ENCODE results near the gene RALGAPA2. TPM values are rescaled to one million over a fixed set of nuclear protein-coding genes. Genes with fewer than 3 reads are reported as not detected.

RALGAPA2 gene
- total RNA-seq, 1 experiment from 2014 or later = 18.2 TPM

DNA sequence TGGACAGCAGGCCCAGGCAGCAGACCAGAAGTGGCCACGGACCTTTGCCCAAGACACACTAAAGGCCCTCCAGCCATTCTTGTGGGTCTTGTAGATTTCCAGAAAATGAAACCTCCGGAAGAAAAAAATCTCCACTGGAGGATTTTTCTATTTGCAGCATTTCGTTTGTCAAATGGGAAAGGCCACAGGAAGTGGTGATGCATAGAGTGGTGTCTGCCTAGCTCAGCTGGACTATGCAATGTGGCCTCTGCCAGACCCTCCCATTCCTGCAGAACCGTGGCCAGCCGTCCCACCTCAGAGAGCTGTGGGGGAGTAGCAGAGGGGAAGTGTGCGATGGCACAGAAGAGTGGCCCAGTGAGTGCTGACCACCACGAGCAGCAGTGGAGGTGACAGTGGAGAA is 368.5 kb downstream of the RALGAPA2 start:
- Mint-ChIP-seq H3K4me1 (no peaks in the 10 kb centered on the region), H3K9me3 (no peaks in the 10 kb centered on the region), H3K4me3 (no peak overlapping the region), H3K27ac (no peak overlapping the region), H3K36me3 (no peaks in the 10 kb centered on the region), H3K27me3 (ENCODE audit: low read depth) (no peaks in the 10 kb centered on the region)
- ATAC-seq = no peak
- CTCF ChIA-PET = no interaction called here
- POLR2A ChIA-PET = no interaction called here
- TF ChIP-seq, protein P1, sequence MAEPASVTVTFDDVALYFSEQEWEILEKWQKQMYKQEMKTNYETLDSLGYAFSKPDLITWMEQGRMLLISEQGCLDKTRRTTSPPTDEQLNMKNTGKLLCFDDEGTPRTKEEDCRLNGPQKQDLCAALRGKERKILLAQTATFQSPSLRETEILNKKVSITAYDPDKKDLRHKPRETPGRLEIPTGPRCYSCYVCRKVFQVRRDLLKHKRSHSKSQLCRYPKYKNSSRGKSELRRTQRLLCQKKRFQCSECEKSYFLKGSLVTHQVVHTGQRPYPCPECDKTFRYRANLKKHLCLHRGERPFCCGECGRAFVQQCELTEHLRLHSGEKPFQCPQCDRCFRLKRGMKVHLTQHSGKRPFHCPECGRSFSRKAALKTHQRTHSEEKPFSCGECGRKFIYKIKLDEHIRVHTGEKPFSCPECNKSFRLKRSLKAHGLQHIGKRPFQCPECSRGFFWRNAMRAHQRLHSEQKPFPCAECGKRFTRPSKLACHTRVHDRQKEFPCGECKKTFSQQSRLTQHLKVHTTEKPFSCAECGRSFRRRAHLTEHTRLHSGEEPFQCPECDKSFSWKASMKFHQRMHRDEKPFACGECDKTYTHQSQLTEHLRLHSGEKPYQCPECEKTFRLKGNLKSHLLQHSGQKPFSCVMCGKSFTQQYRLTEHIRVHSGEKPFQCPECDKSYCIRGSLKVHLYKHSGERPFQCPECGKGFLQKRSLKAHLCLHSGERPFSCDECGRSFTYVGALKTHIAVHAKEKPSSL (CRISPR knock-in tag; conservative IDR thresholded peaks at IDR 0.05) = no peak
- TF ChIP-seq, protein P2, sequence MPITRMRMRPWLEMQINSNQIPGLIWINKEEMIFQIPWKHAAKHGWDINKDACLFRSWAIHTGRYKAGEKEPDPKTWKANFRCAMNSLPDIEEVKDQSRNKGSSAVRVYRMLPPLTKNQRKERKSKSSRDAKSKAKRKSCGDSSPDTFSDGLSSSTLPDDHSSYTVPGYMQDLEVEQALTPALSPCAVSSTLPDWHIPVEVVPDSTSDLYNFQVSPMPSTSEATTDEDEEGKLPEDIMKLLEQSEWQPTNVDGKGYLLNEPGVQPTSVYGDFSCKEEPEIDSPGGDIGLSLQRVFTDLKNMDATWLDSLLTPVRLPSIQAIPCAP (CRISPR knock-in tag; IDR thresholded peaks at IDR 0.05) = no peak
- TF ChIP-seq TEAD1 (CRISPR knock-in tag; IDR thresholded peaks at IDR 0.05) = no peak
- no peak for TF ChIP-seq CREM (CRISPR knock-in tag; IDR thresholded peaks at IDR 0.05)
- no peak for TF ChIP-seq MXD4 (CRISPR knock-in tag; IDR thresholded peaks at IDR 0.05; ENCODE audit: borderline replicate concordance)
- no peak for TF ChIP-seq GTF2I (CRISPR knock-in tag; conservative IDR thresholded peaks at IDR 0.05)
- TF ChIP-seq, protein P3, sequence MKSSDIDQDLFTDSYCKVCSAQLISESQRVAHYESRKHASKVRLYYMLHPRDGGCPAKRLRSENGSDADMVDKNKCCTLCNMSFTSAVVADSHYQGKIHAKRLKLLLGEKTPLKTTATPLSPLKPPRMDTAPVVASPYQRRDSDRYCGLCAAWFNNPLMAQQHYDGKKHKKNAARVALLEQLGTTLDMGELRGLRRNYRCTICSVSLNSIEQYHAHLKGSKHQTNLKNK (CRISPR knock-in tag; IDR thresholded peaks at IDR 0.05) = no peak
- no peak for TF ChIP-seq TEAD4 (CRISPR knock-in tag; IDR thresholded peaks at IDR 0.05)
- TF ChIP-seq, protein P4, sequence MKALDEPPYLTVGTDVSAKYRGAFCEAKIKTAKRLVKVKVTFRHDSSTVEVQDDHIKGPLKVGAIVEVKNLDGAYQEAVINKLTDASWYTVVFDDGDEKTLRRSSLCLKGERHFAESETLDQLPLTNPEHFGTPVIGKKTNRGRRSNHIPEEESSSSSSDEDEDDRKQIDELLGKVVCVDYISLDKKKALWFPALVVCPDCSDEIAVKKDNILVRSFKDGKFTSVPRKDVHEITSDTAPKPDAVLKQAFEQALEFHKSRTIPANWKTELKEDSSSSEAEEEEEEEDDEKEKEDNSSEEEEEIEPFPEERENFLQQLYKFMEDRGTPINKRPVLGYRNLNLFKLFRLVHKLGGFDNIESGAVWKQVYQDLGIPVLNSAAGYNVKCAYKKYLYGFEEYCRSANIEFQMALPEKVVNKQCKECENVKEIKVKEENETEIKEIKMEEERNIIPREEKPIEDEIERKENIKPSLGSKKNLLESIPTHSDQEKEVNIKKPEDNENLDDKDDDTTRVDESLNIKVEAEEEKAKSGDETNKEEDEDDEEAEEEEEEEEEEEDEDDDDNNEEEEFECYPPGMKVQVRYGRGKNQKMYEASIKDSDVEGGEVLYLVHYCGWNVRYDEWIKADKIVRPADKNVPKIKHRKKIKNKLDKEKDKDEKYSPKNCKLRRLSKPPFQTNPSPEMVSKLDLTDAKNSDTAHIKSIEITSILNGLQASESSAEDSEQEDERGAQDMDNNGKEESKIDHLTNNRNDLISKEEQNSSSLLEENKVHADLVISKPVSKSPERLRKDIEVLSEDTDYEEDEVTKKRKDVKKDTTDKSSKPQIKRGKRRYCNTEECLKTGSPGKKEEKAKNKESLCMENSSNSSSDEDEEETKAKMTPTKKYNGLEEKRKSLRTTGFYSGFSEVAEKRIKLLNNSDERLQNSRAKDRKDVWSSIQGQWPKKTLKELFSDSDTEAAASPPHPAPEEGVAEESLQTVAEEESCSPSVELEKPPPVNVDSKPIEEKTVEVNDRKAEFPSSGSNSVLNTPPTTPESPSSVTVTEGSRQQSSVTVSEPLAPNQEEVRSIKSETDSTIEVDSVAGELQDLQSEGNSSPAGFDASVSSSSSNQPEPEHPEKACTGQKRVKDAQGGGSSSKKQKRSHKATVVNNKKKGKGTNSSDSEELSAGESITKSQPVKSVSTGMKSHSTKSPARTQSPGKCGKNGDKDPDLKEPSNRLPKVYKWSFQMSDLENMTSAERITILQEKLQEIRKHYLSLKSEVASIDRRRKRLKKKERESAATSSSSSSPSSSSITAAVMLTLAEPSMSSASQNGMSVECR (CRISPR knock-in tag; IDR thresholded peaks at IDR 0.05; ENCODE audit: borderline replicate concordance) = no peak
- TF ChIP-seq JUN (CRISPR knock-in tag; IDR thresholded peaks at IDR 0.05) = no peak
- TF ChIP-seq ZNF263 (CRISPR knock-in tag; IDR thresholded peaks at IDR 0.05; ENCODE audit: low read depth) = no peak
- TF ChIP-seq GRHL2 (CRISPR knock-in tag; IDR thresholded peaks at IDR 0.05; ENCODE audit: insufficient replicate concordance, severe bottlenecking) = no peak
- TF ChIP-seq, protein P5, sequence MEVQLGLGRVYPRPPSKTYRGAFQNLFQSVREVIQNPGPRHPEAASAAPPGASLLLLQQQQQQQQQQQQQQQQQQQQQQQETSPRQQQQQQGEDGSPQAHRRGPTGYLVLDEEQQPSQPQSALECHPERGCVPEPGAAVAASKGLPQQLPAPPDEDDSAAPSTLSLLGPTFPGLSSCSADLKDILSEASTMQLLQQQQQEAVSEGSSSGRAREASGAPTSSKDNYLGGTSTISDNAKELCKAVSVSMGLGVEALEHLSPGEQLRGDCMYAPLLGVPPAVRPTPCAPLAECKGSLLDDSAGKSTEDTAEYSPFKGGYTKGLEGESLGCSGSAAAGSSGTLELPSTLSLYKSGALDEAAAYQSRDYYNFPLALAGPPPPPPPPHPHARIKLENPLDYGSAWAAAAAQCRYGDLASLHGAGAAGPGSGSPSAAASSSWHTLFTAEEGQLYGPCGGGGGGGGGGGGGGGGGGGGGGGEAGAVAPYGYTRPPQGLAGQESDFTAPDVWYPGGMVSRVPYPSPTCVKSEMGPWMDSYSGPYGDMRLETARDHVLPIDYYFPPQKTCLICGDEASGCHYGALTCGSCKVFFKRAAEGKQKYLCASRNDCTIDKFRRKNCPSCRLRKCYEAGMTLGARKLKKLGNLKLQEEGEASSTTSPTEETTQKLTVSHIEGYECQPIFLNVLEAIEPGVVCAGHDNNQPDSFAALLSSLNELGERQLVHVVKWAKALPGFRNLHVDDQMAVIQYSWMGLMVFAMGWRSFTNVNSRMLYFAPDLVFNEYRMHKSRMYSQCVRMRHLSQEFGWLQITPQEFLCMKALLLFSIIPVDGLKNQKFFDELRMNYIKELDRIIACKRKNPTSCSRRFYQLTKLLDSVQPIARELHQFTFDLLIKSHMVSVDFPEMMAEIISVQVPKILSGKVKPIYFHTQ (CRISPR knock-in tag; IDR thresholded peaks at IDR 0.05) = no peak
- TF ChIP-seq, protein P6, sequence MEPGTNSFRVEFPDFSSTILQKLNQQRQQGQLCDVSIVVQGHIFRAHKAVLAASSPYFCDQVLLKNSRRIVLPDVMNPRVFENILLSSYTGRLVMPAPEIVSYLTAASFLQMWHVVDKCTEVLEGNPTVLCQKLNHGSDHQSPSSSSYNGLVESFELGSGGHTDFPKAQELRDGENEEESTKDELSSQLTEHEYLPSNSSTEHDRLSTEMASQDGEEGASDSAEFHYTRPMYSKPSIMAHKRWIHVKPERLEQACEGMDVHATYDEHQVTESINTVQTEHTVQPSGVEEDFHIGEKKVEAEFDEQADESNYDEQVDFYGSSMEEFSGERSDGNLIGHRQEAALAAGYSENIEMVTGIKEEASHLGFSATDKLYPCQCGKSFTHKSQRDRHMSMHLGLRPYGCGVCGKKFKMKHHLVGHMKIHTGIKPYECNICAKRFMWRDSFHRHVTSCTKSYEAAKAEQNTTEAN (CRISPR knock-in tag; IDR thresholded peaks at IDR 0.05) = no peak
- TF ChIP-seq, protein P7, sequence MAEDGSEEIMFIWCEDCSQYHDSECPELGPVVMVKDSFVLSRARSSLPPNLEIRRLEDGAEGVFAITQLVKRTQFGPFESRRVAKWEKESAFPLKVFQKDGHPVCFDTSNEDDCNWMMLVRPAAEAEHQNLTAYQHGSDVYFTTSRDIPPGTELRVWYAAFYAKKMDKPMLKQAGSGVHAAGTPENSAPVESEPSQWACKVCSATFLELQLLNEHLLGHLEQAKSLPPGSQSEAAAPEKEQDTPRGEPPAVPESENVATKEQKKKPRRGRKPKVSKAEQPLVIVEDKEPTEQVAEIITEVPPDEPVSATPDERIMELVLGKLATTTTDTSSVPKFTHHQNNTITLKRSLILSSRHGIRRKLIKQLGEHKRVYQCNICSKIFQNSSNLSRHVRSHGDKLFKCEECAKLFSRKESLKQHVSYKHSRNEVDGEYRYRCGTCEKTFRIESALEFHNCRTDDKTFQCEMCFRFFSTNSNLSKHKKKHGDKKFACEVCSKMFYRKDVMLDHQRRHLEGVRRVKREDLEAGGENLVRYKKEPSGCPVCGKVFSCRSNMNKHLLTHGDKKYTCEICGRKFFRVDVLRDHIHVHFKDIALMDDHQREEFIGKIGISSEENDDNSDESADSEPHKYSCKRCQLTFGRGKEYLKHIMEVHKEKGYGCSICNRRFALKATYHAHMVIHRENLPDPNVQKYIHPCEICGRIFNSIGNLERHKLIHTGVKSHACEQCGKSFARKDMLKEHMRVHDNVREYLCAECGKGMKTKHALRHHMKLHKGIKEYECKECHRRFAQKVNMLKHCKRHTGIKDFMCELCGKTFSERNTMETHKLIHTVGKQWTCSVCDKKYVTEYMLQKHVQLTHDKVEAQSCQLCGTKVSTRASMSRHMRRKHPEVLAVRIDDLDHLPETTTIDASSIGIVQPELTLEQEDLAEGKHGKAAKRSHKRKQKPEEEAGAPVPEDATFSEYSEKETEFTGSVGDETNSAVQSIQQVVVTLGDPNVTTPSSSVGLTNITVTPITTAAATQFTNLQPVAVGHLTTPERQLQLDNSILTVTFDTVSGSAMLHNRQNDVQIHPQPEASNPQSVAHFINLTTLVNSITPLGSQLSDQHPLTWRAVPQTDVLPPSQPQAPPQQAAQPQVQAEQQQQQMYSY (CRISPR knock-in tag; IDR thresholded peaks at IDR 0.05) = no peak
- TF ChIP-seq HMGA2 (CRISPR knock-in tag; IDR thresholded peaks at IDR 0.05) = no peak
- no peak for DNase-seq (ENCODE audit: low spot score)
